ENCODE measurements around the gene IFRD2. TPM values are rescaled to one million over a fixed set of nuclear protein-coding genes. Genes with fewer than 3 reads are reported as not detected.

Gene IFRD2
- total and polyA plus RNA-seq, 9 of the 15 experiments (the other 6 are each of a cell fraction or from before 2014, with no cell fraction given) = 30.5 to 115 (median 52.8) TPM

- TF ChIP-seq FOXP4 (CRISPR knock-in tag; IDR thresholded peaks at IDR 0.05; ENCODE audit: borderline replicate concordance) (0 out of 2 replicates have a peak, but pooled peaks have one; percentile 58), POLR3G (IDR thresholded peaks at IDR 0.05; ENCODE audit: extremely low read depth, insufficient read length, insufficient replicate concordance) (no peak), POLR2G (IDR thresholded peaks at IDR 0.05; ENCODE audit: low read depth, low read length) (peak; percentile 42; the same call in 1 of the 2 replicates), SMARCA5 (IDR thresholded peaks at IDR 0.05) (no peak), BACH1 (tag; IDR thresholded peaks at IDR 0.05) (no peak), TEAD1 (CRISPR knock-in tag; IDR thresholded peaks at IDR 0.05) (no peak), DNMT1 (IDR thresholded peaks at IDR 0.05) (no peak), TCF7L2 (IDR thresholded peaks at IDR 0.05; ENCODE audit: low read depth, low read length) (no peak), HDAC2 (IDR thresholded peaks at IDR 0.05) (no peak), MAFG (tag; conservative IDR thresholded peaks at IDR 0.05) (no peak), ZNF12 (CRISPR knock-in tag; IDR thresholded peaks at IDR 0.05) (no peak), RAD51 (IDR thresholded peaks at IDR 0.05; ENCODE audit: borderline replicate concordance, low read depth) (no peak), RBFOX2 (IDR thresholded peaks at IDR 0.05; ENCODE audit: low read depth, low read length) (peak; percentile 54; the same call in 1 of the 2 replicates), ZNF217 (CRISPR knock-in tag; IDR thresholded peaks at IDR 0.05) (no peak), FOXA1 (IDR thresholded peaks at IDR 0.05; ENCODE audit: borderline replicate concordance) (no peak), PYGO2 (tag; IDR thresholded peaks at IDR 0.05) (no peak), JUN (IDR thresholded peaks at IDR 0.05; ENCODE audit: borderline replicate concordance, low read depth, low read length) (no peak), JUN (CRISPR knock-in tag; IDR thresholded peaks at IDR 0.05; ENCODE audit: borderline replicate concordance) (no peak), NCOA1 (IDR thresholded peaks at IDR 0.05; ENCODE audit: low read depth) (peak; percentile 11; the same call in 1 of the 2 replicates), CHCHD3 (CRISPR knock-in tag; IDR thresholded peaks at IDR 0.05) (no peak), SIX5 (IDR thresholded peaks at IDR 0.05; ENCODE audit: borderline replicate concordance in 1 of 2, insufficient read depth in 1 of 2, low read depth in 1 of 2, low read length in 2 of 2) (no peak), JUNB (CRISPR knock-in tag; conservative IDR thresholded peaks at IDR 0.05) (no peak), NBN (IDR thresholded peaks at IDR 0.05; ENCODE audit: low read depth) (no peak), HNRNPLL (IDR thresholded peaks at IDR 0.05; ENCODE audit: low read depth, low read length, poor library complexity, severe bottlenecking) (no peak), CC2D1A (IDR thresholded peaks at IDR 0.05) (no peak), LARP7 (IDR thresholded peaks at IDR 0.05) (no peak)
- TF ChIP-seq, protein P1, sequence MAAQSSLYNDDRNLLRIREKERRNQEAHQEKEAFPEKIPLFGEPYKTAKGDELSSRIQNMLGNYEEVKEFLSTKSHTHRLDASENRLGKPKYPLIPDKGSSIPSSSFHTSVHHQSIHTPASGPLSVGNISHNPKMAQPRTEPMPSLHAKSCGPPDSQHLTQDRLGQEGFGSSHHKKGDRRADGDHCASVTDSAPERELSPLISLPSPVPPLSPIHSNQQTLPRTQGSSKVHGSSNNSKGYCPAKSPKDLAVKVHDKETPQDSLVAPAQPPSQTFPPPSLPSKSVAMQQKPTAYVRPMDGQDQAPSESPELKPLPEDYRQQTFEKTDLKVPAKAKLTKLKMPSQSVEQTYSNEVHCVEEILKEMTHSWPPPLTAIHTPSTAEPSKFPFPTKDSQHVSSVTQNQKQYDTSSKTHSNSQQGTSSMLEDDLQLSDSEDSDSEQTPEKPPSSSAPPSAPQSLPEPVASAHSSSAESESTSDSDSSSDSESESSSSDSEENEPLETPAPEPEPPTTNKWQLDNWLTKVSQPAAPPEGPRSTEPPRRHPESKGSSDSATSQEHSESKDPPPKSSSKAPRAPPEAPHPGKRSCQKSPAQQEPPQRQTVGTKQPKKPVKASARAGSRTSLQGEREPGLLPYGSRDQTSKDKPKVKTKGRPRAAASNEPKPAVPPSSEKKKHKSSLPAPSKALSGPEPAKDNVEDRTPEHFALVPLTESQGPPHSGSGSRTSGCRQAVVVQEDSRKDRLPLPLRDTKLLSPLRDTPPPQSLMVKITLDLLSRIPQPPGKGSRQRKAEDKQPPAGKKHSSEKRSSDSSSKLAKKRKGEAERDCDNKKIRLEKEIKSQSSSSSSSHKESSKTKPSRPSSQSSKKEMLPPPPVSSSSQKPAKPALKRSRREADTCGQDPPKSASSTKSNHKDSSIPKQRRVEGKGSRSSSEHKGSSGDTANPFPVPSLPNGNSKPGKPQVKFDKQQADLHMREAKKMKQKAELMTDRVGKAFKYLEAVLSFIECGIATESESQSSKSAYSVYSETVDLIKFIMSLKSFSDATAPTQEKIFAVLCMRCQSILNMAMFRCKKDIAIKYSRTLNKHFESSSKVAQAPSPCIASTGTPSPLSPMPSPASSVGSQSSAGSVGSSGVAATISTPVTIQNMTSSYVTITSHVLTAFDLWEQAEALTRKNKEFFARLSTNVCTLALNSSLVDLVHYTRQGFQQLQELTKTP (IDR thresholded peaks at IDR 0.05; ENCODE audit: low read depth in 1 of 2, partially characterized antibody in 2 of 2) = no peak
Measured at GRCh38 chr3:50246517-50246954, 45.7 kb downstream of the IFRD2 start (continued).
